Lower leg skin (tissue), 4 donors: Measurements from ENCODE around the gene SAMD5. TPM values are rescaled to one million over a fixed set of nuclear protein-coding genes. Genes with fewer than 3 reads are reported as not detected.

Experiments used
- DNase-seq, 2 donors: peaks; one replicate each; pipeline ENCODE4 v3.0.0-alpha.2; 2019; ENCODE audit warnings: low spot score in 2 of 2
- H3K4me3 ChIP-seq: fragments of 200-600 bp; sonication (generic); 2 replicates; pipeline ENCODE4 v1.5.1; 2017; ENCODE audit warnings: mild to moderate bottlenecking, low read depth; ENCODE audit not compliant: poor library complexity, severe bottlenecking
- POLR2A ChIP-seq, 2 donors: fragments of 450-650 bp; IDR thresholded peaks; one replicate each; pipeline ENCODE4 v1.6.1; 2016 to 2017; ENCODE audit warnings: antibody characterized with exemption in 2 of 2, mild to moderate bottlenecking in 1 of 2, moderate library complexity in 1 of 2
- WGBS, 2 donors: methylation state at CpG; one replicate each; pipeline ENCODE4 v1.1.5; 2018; 5-methylcytosine and 5-hydroxymethylcytosine counted together
- intact Hi-C: fragments of 100-400 bp; cut with DNase I; formaldehyde crosslinking; loops from one replicate; pipeline ENCODE4 v1.15.0; 2023; ENCODE audit warnings: low total_unique reads
- total RNA-seq, 4 donors: library from RNA; depleted of rRNA; stranded (reverse); fragments of >200 nt; gene quantifications; one replicate each; pipeline ENCODE4 v1.1.0, GENCODE V29; 2016
- TF ChIP-seq, protein P1 (sequence below), 3 donors: fragments of 450-650 bp; IDR thresholded peaks; one replicate each; pipeline ENCODE4 v1.5.1; 2016; ENCODE audit warnings: antibody characterized with exemption in 3 of 3, mild to moderate bottlenecking in 3 of 3, moderate library complexity in 2 of 3

Gene SAMD5
- total RNA-seq, 4 donors from 2014 or later: 0.38 to 2.9 (median 0.87) TPM

- DNase-seq: no peak
- intact Hi-C loops: no loop called here
- TF ChIP-seq POLR2A (IDR thresholded peaks at IDR 0.05): no peak
- TF ChIP-seq, protein P1, sequence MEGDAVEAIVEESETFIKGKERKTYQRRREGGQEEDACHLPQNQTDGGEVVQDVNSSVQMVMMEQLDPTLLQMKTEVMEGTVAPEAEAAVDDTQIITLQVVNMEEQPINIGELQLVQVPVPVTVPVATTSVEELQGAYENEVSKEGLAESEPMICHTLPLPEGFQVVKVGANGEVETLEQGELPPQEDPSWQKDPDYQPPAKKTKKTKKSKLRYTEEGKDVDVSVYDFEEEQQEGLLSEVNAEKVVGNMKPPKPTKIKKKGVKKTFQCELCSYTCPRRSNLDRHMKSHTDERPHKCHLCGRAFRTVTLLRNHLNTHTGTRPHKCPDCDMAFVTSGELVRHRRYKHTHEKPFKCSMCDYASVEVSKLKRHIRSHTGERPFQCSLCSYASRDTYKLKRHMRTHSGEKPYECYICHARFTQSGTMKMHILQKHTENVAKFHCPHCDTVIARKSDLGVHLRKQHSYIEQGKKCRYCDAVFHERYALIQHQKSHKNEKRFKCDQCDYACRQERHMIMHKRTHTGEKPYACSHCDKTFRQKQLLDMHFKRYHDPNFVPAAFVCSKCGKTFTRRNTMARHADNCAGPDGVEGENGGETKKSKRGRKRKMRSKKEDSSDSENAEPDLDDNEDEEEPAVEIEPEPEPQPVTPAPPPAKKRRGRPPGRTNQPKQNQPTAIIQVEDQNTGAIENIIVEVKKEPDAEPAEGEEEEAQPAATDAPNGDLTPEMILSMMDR (IDR thresholded peaks at IDR 0.05): no peak
- no peak overlapping the region for H3K4me3 ChIP-seq
- WGBS, 2 donors: 77 to 78% methylated on average over 3 of the region's 3 CpGs
These were observed 87.5 kb downstream of the SAMD5 start for GRCh38 chr6:147595961-147596360.

DNA sequence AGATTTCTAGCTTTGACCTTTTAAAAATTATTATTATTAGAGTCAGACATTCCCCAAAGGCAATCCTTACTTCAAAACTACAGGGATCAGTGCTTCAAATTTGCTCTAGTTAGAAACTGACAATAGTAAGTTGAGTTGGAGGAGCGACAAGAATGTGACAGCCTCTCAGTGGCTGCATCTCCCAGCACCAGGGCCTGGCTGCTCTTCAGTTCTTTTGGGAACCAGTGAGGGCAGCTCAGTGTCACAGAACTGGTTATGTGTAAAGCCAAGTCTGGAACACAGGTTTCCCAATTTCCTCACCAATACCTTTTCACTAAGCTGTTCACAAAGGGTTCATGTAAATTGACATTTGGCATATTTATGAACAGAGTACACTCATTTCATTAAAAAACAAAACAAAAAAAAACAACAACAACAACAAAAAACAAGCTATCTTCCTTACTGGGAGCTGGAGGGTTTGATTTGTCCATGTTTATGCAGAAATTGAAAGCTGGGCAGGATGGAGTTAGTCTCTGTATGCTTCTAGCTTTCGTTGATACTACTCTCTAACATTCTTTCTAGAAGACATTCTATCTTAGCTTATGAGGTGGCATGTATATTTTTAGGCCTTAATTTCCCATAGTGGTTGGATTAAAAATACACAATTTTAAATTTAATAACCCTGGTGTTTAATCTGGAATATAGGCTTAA lies 95.0 kb downstream of the SAMD5 start:
- TF ChIP-seq POLR2A (IDR thresholded peaks at IDR 0.05): no peak
- TF ChIP-seq, protein P1 (IDR thresholded peaks at IDR 0.05): no peak

GRCh38 chr6:147604373-147604772 lies 95.9 kb downstream of the SAMD5 start:
- no peak for TF ChIP-seq POLR2A (IDR thresholded peaks at IDR 0.05)
- TF ChIP-seq, protein P1 (IDR thresholded peaks at IDR 0.05): no peak
- 24 to 42% methylated on average over 4 of the region's 4 CpGs for WGBS, 2 donors
- intact Hi-C loops: no loop called here
- no peak overlapping the region for H3K4me3 ChIP-seq
- no peak for DNase-seq

More for the DNA sequence above, 95.0 kb downstream of the SAMD5 start:
- intact Hi-C loops: no loop called here
- DNase-seq: no peak
- WGBS, 2 donors: 68% methylated on average over 2 of the region's 2 CpGs
- no peak overlapping the region for H3K4me3 ChIP-seq

DNA sequence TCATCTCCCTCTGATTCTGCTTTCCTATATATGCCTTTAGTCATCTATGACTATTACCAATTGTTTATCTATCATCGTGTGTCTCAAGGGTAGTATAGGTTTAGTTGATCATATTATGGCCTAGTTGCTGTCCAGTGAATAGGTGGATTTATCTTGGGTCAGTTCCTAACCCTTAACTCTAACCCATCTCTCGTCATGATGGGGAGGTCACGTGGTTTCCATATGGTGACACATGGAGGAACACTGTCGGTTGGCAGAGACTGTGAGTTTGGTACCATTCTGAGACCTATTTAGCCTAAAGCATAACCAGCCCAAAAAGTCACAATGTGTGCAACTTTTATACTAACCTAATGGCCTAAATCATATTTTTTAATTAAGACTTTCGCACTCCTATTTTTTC lies 103.5 kb downstream of the SAMD5 start:
- no peak for DNase-seq
- 93 to 96% methylated on average over 5 of the region's 5 CpGs for WGBS, 2 donors
- intact Hi-C loops: no loop called here
- H3K4me3 ChIP-seq: no peak overlapping the region
- TF ChIP-seq POLR2A (IDR thresholded peaks at IDR 0.05): no peak
- TF ChIP-seq, protein P1 (IDR thresholded peaks at IDR 0.05): no peak

- intact Hi-C loops: no loop called here
- WGBS, 2 donors: 80 to 81% methylated on average over 4 of the region's 4 CpGs
- no peak overlapping the region for H3K4me3 ChIP-seq
- DNase-seq: no peak
- TF ChIP-seq POLR2A (IDR thresholded peaks at IDR 0.05): no peak
- TF ChIP-seq, protein P1 (IDR thresholded peaks at IDR 0.05): no peak
These were observed 106.0 kb downstream of the SAMD5 start for GRCh38 chr6:147614501-147614900.
